Mesenchymal stem cell (in vitro differentiated cells and primary cell): ENCODE results near the gene CD2BP2.
"Not testable (repeated sequence)": the region's sequence is repeated elsewhere in the genome, so short reads cannot be mapped to it uniquely, and the experiment has no call there.

Experiments
- DNase-seq: peaks from one replicate; pipeline ENCODE4 v3.0.0-alpha.2; 2013
- H2AFZ ChIP-seq: one replicate; pipeline ENCODE4 v1.6.1; 2013; ENCODE audit warnings: low read depth, mild to moderate bottlenecking, control low read depth, inconsistent platforms, low read length, moderate library complexity
- H2AK5ac ChIP-seq: 2 replicates; pipeline ENCODE4 v1.6.1; 2013; ENCODE audit warnings: low read length, moderate library complexity, mild to moderate bottlenecking, inconsistent platforms; ENCODE audit not compliant: severe bottlenecking
- H2BK120ac ChIP-seq: one replicate; pipeline ENCODE4 v1.6.1; 2013; ENCODE audit warnings: low read depth, mild to moderate bottlenecking, inconsistent platforms, low read length, moderate library complexity
- H2BK12ac ChIP-seq, 2 experiments: one replicate each; pipeline ENCODE4 v1.6.1; 2013; ENCODE audit warnings: inconsistent platforms in 2 of 2, low read length in 2 of 2, mild to moderate bottlenecking in 2 of 2, moderate library complexity in 2 of 2, control low read depth in 1 of 2
- H2BK15ac ChIP-seq: one replicate; pipeline ENCODE4 v1.6.1; 2013; ENCODE audit warnings: mild to moderate bottlenecking, low read depth, inconsistent platforms; ENCODE audit not compliant: poor library complexity, severe bottlenecking
- H2BK5ac ChIP-seq: 2 replicates; pipeline ENCODE4 v1.6.1; 2013; ENCODE audit warnings: low read depth, mild to moderate bottlenecking, low read length, control low read depth, inconsistent platforms; ENCODE audit not compliant: poor library complexity, severe bottlenecking
- H3K14ac ChIP-seq, 2 experiments: one replicate each; pipeline ENCODE4 v1.6.1; 2013; ENCODE audit warnings: inconsistent platforms in 2 of 2, low read length in 2 of 2, control low read depth in 1 of 2, mild to moderate bottlenecking in 1 of 2, moderate library complexity in 1 of 2
- H3K18ac ChIP-seq, 2 experiments: one replicate each; pipeline ENCODE4 v1.6.1; 2013; ENCODE audit warnings: inconsistent platforms in 2 of 2, low read length in 2 of 2, control low read depth in 1 of 2, low read depth in 1 of 2, mild to moderate bottlenecking in 1 of 2
- H3K23ac ChIP-seq, 2 experiments: one replicate each; pipeline ENCODE4 v1.6.1; 2013; ENCODE audit warnings: inconsistent platforms in 2 of 2, low read length in 2 of 2, mild to moderate bottlenecking in 2 of 2, moderate library complexity in 2 of 2, control low read depth in 1 of 2
- H3K27ac ChIP-seq: 2 replicates; pipeline ENCODE4 v1.5.1; 2013; ENCODE audit warnings: mild to moderate bottlenecking, moderate library complexity, low read length, control low read depth, inconsistent platforms; ENCODE audit not compliant: poor library complexity, severe bottlenecking
- H3K27me3 ChIP-seq, 2 experiments: 2 replicates each; pipeline versions ENCODE4 v1.6.1 to v1.7.0; 2013; ENCODE audit warnings: low read length in 2 of 2, mild to moderate bottlenecking in 2 of 2, moderate library complexity in 2 of 2, control low read depth in 1 of 2, inconsistent platforms in 1 of 2; ENCODE audit not compliant: control insufficient read depth in 1 of 2, insufficient read depth in 1 of 2
- H3K36me3 ChIP-seq, 2 experiments: 2 replicates each; pipeline versions ENCODE4 v1.6.1 to v1.7.0; 2013; ENCODE audit warnings: low read length in 2 of 2, control low read depth in 1 of 2, inconsistent platforms in 1 of 2, low read depth in 1 of 2, mild to moderate bottlenecking in 1 of 2; ENCODE audit not compliant: insufficient read depth in 2 of 2, control insufficient read depth in 1 of 2
- H3K4ac ChIP-seq, 2 experiments: one replicate each; pipeline ENCODE4 v1.6.1; 2013; ENCODE audit warnings: inconsistent platforms in 2 of 2, low read length in 2 of 2, mild to moderate bottlenecking in 2 of 2, moderate library complexity in 2 of 2, control low read depth in 1 of 2, low read depth in 1 of 2
- H3K4me1 ChIP-seq: 2 replicates; pipeline ENCODE4 v1.6.1; 2013; ENCODE audit warnings: low read depth, low read length, control low read depth; ENCODE audit not compliant: control insufficient read depth, insufficient read depth
- H3K4me2 ChIP-seq: 2 replicates; pipeline ENCODE4 v1.6.1; 2013; ENCODE audit warnings: low read length, mild to moderate bottlenecking, inconsistent platforms; ENCODE audit not compliant: poor library complexity, severe bottlenecking
- H3K4me3 ChIP-seq, 2 experiments: 2 replicates each; pipeline versions ENCODE4 v1.5.1 to v1.7.0; 2013; ENCODE audit warnings: low read length in 2 of 2, mild to moderate bottlenecking in 2 of 2, control low read depth in 1 of 2, low read depth in 1 of 2; ENCODE audit not compliant: insufficient read depth in 1 of 2
- H3K79me1 ChIP-seq: replicated peaks from 2 replicates; pipeline ENCODE4 v1.6.1; 2013; ENCODE audit warnings: mild to moderate bottlenecking, control low read depth, low read length, inconsistent platforms; ENCODE audit not compliant: poor library complexity, severe bottlenecking
- H3K9ac ChIP-seq: 2 replicates; pipeline ENCODE4 v1.7.0; 2013; ENCODE audit warnings: mild to moderate bottlenecking, low read length, moderate library complexity
- H3K9me3 ChIP-seq: 2 replicates; pipeline ENCODE4 v1.7.0; 2013; ENCODE audit warnings: mild to moderate bottlenecking, low read length; ENCODE audit not compliant: control insufficient read depth
- H4K8ac ChIP-seq: one replicate; pipeline ENCODE4 v1.6.1; 2013; ENCODE audit warnings: inconsistent platforms, mild to moderate bottlenecking, low read length, moderate library complexity
- H4K91ac ChIP-seq: one replicate; pipeline ENCODE4 v1.6.1; 2013; ENCODE audit warnings: mild to moderate bottlenecking, low read length, inconsistent platforms
- WGBS: methylation state at CpG from one replicate; pipeline ENCODE4 v1.1.7; 2013; ENCODE audit warnings: mixed read lengths; 5-methylcytosine and 5-hydroxymethylcytosine counted together

CD2BP2 gene

GRCh38 chr16:30340621-30341020, 14.5 kb downstream of the CD2BP2 start:
- Histone ChIP-seq H3K36me3 (peaks cover 0 to 6% of the 10 kb centered on the region in 2 experiments), H2BK120ac (no peak overlapping the region), H3K4me1 (peaks cover 8% of the 10 kb centered on the region), H2AFZ (no peak overlapping the region), H2BK15ac (no peak overlapping the region), H4K8ac (no peak overlapping the region), H3K27ac (no peak overlapping the region), H3K9ac (no peak overlapping the region), H3K4me2 (no peak overlapping the region), H4K91ac (peak overlapping the region; percentile 10), H3K18ac (no peak overlapping the region), H2BK5ac (no peak overlapping the region), H3K23ac (no peak overlapping the region), H3K79me1 (peaks cover 8% of the 10 kb centered on the region), H2BK12ac (no peak overlapping the region), H3K4me3 (no peak overlapping the region), H3K27me3 (no peaks in the 10 kb centered on the region), H3K9me3 (no peaks in the 10 kb centered on the region), H2AK5ac (no peak overlapping the region), H3K4ac (no peak overlapping the region), H3K14ac (no peak overlapping the region)
- DNase-seq = no peak
- 96% methylated on average over 13 of the region's 13 CpGs for WGBS

- DNase-seq, H3K9ac ChIP-seq, H2BK120ac ChIP-seq, H3K23ac ChIP-seq, H2BK15ac ChIP-seq, H3K36me3 ChIP-seq, H3K4me3 ChIP-seq, H3K14ac ChIP-seq, H2BK12ac ChIP-seq, H3K4me2 ChIP-seq, H2AFZ ChIP-seq, H2AK5ac ChIP-seq, H3K79me1 ChIP-seq, H4K8ac ChIP-seq, H3K18ac ChIP-seq, H4K91ac ChIP-seq, H2BK5ac ChIP-seq, H3K27ac ChIP-seq, H3K4ac ChIP-seq, H3K27me3 ChIP-seq, H3K9me3 ChIP-seq, H3K4me1 ChIP-seq: not testable (repeated sequence)
- 98% methylated on average over 2 of the region's 5 CpGs for WGBS
Observed at GRCh38 chr16:30338715-30339114, 16.4 kb downstream of the CD2BP2 start.

- not testable (repeated sequence) for H3K9me3 ChIP-seq, H3K27me3 ChIP-seq, H3K36me3 ChIP-seq, H4K8ac ChIP-seq, H2AK5ac ChIP-seq, H2BK12ac ChIP-seq, H3K4me1 ChIP-seq, H3K4me3 ChIP-seq, H3K79me1 ChIP-seq, H2AFZ ChIP-seq, DNase-seq, H3K14ac ChIP-seq, H4K91ac ChIP-seq, H2BK120ac ChIP-seq, H3K23ac ChIP-seq, H3K4ac ChIP-seq, H3K4me2 ChIP-seq, H2BK15ac ChIP-seq, H3K27ac ChIP-seq, H3K9ac ChIP-seq, H3K18ac ChIP-seq, H2BK5ac ChIP-seq
- 93% methylated on average over 9 of the region's 10 CpGs for WGBS
Observed at GRCh38 chr16:30337964-30338357, 17.1 kb downstream of the CD2BP2 start.

GRCh38 chr16:30335598-30336474, 19.3 kb downstream of the CD2BP2 start:
- peaks cover 7% of the 10 kb centered on the region for H3K4me1 ChIP-seq
- peak overlapping the region; percentile 82 for H3K9ac ChIP-seq
- no peak overlapping the region for H2BK120ac ChIP-seq
- no peak overlapping the region for H4K8ac ChIP-seq
- no peak overlapping the region for H2BK5ac ChIP-seq
- H3K27me3 ChIP-seq = no peaks in the 10 kb centered on the region
- H3K79me1 ChIP-seq = peaks cover 8% of the 10 kb centered on the region
- 65% methylated on average over 17 of the region's 17 CpGs for WGBS
- no peak overlapping the region for H4K91ac ChIP-seq
- peak overlapping the region in 1 of 2 experiments; percentile 42 for H2BK12ac ChIP-seq
- H3K9me3 ChIP-seq = no peaks in the 10 kb centered on the region
- no peak for DNase-seq
- peak overlapping the region in 1 of 2 experiments; percentile 37 for H3K4ac ChIP-seq
- H3K23ac ChIP-seq = peak overlapping the region in 1 of 2 experiments; percentile 40
- peak overlapping the region; percentile 12 to 79 for H3K4me3 ChIP-seq
- H3K18ac ChIP-seq = peak overlapping the region in 1 of 2 experiments; percentile 48
- H3K4me2 ChIP-seq = peak overlapping the region; percentile 54
- H3K27ac ChIP-seq = peak overlapping the region; percentile 39
- no peak overlapping the region for H2AK5ac ChIP-seq
- H2AFZ ChIP-seq = no peak overlapping the region
- H3K36me3 ChIP-seq = peaks cover 0 to 2% of the 10 kb centered on the region in 2 experiments
- no peak overlapping the region for H3K14ac ChIP-seq
- no peak overlapping the region for H2BK15ac ChIP-seq
